Mucosa of descending colon (tissue), 3 donors: ENCODE data around the gene PRAMEF12. TPM values are rescaled to one million over a fixed set of nuclear protein-coding genes. Genes with fewer than 3 reads are reported as not detected.

Experiments used
- ATAC-seq: fragments of 200-7000 bp; cut with Tn5 transposase; one replicate; pipeline ENCODE4 v1.9.1; 2020; ENCODE audit warnings: mild to moderate bottlenecking, moderate library complexity
- DNase-seq, 3 donors: peaks; one replicate each; pipeline ENCODE4 v3.0.0-alpha.2; 2020
- H3K36me3 ChIP-seq: fragments of 200-600 bp; one replicate; pipeline ENCODE4 v1.8.0; 2021; ENCODE audit warnings: low read depth, mild to moderate bottlenecking
- H3K4me1 ChIP-seq: fragments of 200-600 bp; one replicate; pipeline ENCODE4 v1.8.0; 2021; ENCODE audit warnings: low read depth, mild to moderate bottlenecking
- H3K4me3 ChIP-seq: fragments of 200-600 bp; one replicate; pipeline ENCODE4 v1.8.0; 2021; ENCODE audit warnings: mild to moderate bottlenecking
- H3K9me3 ChIP-seq: fragments of 200-600 bp; one replicate; pipeline ENCODE4 v1.8.0; 2021; ENCODE audit warnings: mild to moderate bottlenecking
- intact Hi-C, 2 donors: fragments of 100-400 bp; cut with DNase I in 1 of 2; cut with micrococcal nuclease in 1 of 2; formaldehyde crosslinking; loops; one replicate each; pipeline versions ENCODE4 v1.11.0 to v1.11.1; 2022; cut with DNase I, micrococcal nuclease
- total RNA-seq, 3 donors: library from RNA; stranded (reverse); fragmentation: NEBNext Ultra II Directional in 2 of 3; extraction: Animal tissue kit (Norgen Biotek cat#: 25700) in 2 of 3; gene quantifications; one replicate each; pipeline versions ENCODE4 v1.2.1 to v1.2.4, GENCODE V29; 2021 to 2023
- TF ChIP-seq, protein P1 (sequence below): fragments of 200-600 bp; IDR thresholded peaks from one replicate; pipeline ENCODE4 v1.8.0; 2022; ENCODE audit warnings: antibody characterized with exemption, mild to moderate bottlenecking
- donor health status: DM: no; HTN: no; CAD: no; lungs with moderate emphysema.
- donor health status: DM: no; HTN: no; CAD: no.
- donor health status: DM: no; HTN: yes; CAD: no.

PRAMEF12 gene
- total RNA-seq, 3 donors from 2014 or later = not detected

DNA sequence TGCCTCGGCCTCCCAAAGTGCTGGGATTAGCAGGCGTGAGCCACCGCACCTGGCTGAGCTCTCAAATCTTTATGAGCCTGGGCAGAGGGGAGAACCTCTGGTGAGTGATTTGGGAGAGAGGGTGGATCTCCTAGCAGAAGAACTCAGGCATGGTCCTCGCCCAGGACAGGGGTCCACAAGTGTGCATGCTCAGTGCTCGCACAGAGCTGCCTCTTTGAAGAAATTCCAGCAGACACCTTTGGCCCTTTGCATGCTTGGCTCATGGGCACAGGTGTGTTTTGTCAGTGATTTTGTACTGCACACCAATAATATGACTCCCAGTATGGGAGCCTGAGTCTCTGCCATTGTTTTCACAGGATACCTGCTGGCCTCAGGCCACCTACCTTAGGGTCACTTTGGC lies 11.8 kb upstream of the PRAMEF12 start:
- no peak for ATAC-seq
- TF ChIP-seq, protein P1, sequence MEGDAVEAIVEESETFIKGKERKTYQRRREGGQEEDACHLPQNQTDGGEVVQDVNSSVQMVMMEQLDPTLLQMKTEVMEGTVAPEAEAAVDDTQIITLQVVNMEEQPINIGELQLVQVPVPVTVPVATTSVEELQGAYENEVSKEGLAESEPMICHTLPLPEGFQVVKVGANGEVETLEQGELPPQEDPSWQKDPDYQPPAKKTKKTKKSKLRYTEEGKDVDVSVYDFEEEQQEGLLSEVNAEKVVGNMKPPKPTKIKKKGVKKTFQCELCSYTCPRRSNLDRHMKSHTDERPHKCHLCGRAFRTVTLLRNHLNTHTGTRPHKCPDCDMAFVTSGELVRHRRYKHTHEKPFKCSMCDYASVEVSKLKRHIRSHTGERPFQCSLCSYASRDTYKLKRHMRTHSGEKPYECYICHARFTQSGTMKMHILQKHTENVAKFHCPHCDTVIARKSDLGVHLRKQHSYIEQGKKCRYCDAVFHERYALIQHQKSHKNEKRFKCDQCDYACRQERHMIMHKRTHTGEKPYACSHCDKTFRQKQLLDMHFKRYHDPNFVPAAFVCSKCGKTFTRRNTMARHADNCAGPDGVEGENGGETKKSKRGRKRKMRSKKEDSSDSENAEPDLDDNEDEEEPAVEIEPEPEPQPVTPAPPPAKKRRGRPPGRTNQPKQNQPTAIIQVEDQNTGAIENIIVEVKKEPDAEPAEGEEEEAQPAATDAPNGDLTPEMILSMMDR = no peak
- no peak for DNase-seq

DNA sequence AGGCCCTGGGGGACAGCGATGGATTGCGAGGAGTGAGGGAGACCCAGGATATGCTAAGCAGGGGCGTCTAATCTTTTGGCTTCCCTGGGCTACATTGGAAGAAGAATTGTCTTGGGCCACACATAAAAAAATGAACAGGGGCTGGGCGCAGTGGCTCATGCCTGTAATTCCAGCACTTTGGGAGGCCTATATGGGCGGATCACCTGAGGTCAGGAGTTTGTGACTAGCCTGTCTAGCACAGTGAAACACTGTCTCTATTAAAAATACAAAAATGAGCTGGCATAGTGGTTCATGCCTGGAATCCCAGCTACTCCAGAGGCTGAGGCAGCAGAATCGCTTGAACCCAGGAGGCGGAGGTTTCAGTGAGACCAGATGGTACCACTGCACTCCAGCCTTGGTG lies 10.8 kb upstream of the PRAMEF12 start:
- ATAC-seq = no peak
- TF ChIP-seq, protein P1 = no peak
- DNase-seq = no peak
- Histone ChIP-seq H3K4me3 (no peak overlapping the region), H3K4me1 (no peaks in the 10 kb centered on the region), H3K9me3 (no peaks in the 10 kb centered on the region), H3K36me3 (no peaks in the 10 kb centered on the region)
- intact Hi-C loops = no loop called here

More for the DNA sequence above, 11.8 kb upstream of the PRAMEF12 start:
- Histone ChIP-seq H3K36me3 (no peaks in the 10 kb centered on the region), H3K4me1 (no peaks in the 10 kb centered on the region), H3K9me3 (no peaks in the 10 kb centered on the region), H3K4me3 (no peak overlapping the region)
- intact Hi-C loops = no loop called here

DNA sequence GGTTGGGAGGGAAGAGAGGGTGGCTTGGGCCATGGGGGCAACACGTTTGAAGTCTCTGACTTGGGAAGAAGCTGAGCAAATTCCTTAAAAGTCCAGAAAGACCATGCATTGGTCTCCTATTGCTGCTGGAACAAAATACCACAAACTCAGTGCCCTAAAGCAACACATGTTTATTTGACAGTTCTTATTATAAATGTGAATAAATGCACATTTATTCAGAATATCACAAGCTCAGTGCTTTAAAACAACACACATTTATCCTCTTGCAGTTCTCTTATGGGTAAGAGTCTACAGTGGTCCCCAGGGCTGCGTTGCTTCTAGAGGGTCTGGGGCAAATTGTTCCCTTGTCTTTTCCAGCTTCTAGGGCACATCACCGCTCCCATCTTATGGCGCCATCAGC lies 10.1 kb upstream of the PRAMEF12 start:
- H3K4me1 ChIP-seq = no peaks in the 10 kb centered on the region
- TF ChIP-seq, protein P1 = no peak
- H3K9me3 ChIP-seq = no peaks in the 10 kb centered on the region
- intact Hi-C loops = no loop called here
- ATAC-seq = no peak
- H3K36me3 ChIP-seq = no peaks in the 10 kb centered on the region
- no peak overlapping the region for H3K4me3 ChIP-seq
- no peak for DNase-seq

DNA sequence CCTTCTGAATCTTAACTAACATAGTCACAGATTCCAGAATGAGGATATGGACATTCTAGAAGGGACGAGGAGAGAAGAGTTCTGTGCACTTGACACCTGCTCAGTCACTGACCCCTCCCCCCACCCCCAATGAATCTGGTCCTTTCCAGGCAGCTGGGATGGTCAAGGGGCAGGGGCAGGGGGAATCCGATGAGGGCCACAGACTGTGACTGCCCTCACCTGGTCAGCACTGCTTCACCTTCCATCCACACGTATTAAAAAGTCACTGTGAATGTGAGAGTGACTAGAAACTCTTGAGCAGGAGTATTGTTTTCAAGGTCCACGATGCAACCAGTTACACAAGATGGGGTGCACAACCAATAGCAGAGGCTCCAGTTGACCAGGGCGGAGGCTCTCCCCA lies 9.5 kb upstream of the PRAMEF12 start:
- TF ChIP-seq, protein P1 = no peak
- DNase-seq (no peak), ATAC-seq (no peak)
- no peak overlapping the region for H3K4me3 ChIP-seq
- H3K36me3 ChIP-seq = no peaks in the 10 kb centered on the region
- intact Hi-C loops = no loop called here
- no peaks in the 10 kb centered on the region for H3K4me1 ChIP-seq
- no peaks in the 10 kb centered on the region for H3K9me3 ChIP-seq

DNA sequence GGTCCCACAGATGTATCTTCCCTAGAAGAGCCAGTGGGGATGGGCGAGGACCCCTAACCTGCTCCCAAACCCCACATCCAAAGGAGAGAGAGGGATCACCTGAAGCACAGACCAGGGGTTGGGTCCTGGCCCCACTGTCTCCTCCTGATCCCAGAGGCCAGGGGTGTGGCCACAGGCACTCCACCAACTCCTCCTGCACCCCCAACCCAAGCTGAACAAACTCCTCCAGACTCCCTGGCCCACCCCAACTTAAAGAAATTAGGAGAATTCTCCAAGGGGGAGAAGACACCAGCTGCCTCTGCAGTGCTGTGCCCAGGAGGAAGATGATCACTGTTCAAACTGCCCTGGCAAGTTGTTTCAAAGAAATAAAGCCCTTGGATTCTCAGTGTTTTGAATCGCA lies 4.5 kb upstream of the PRAMEF12 start:
- Histone ChIP-seq H3K4me3 (no peak overlapping the region), H3K9me3 (no peaks in the 10 kb centered on the region), H3K4me1 (no peaks in the 10 kb centered on the region), H3K36me3 (no peaks in the 10 kb centered on the region)
- TF ChIP-seq, protein P1 = no peak
- no peak for ATAC-seq
- no peak for DNase-seq
- intact Hi-C loops = no loop called here

DNA sequence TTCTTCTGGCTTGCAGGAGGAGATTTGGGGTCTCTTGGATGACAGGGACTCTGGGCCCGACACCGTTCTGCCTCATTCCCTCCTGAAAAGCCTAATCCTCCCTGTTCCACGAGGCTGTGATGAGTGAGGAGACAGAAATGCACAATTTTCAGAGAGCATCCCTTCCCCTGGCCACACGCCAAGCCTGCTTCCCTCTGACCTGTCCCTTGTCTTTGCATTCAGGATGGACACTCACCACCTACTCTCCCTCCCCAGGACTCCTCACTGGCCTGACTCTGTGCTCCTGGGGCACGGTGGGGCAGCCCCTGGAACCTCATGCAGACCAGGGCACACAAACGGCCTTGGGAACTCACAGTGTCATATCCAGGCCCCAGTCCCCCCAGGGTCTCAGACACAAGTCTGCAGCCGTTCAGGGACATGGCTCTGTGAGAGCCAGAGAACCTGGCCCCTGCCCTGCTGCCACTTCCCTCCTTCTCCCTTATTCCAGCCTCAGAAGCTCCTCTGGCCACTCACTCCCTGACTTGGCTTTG lies 3.5 kb upstream of the PRAMEF12 start:
- H3K9me3 ChIP-seq = no peaks in the 10 kb centered on the region

More for the DNA sequence above, 3.5 kb upstream of the PRAMEF12 start:
- Histone ChIP-seq H3K4me1 (no peaks in the 10 kb centered on the region), H3K4me3 (no peak overlapping the region), H3K36me3 (no peaks in the 10 kb centered on the region)
- intact Hi-C loops = no loop called here
- TF ChIP-seq, protein P1 = no peak
- no peak for ATAC-seq
- DNase-seq = no peak
